ENCODE results near the gene SPTA1.

GRCh38 chr1:158711098-158711497 lies 24.6 kb upstream of the SPTA1 start:
- TF ChIP-seq CTCF (IDR thresholded peaks at IDR 0.05): no peak
- TF ChIP-seq POLR2A (IDR thresholded peaks at IDR 0.05): no peak

Data from uterus (tissue), 2 donors.